ENCODE data around the gene PRKN. TPM values are rescaled to one million over a fixed set of nuclear protein-coding genes. Genes with fewer than 3 reads are reported as not detected.

PRKN gene
- total RNA-seq, 4 donors from 2014 or later, result 5.2 to 121 (median 6.9) TPM

DNA sequence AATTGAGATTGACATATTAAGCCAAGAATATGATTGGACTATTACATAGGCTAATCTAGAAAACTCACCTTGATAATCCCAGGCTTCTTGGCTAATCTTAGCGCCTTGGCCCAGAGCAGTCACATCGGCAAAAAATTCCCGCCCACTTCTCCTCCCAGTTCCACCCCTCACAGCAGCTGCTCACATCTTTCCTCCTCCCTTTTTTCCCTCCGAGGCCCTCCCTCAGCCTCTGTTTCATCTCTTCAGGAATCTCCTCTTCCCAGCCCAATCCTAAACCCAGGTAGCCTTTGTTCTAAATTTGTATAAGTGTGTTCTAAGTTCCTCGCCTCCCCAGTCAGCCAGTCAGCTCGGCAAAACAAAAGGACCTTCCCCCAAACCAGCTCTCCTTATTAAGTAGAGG lies 184.3 kb downstream of the PRKN start:
- Histone ChIP-seq H3K4me3 (replicated peaks in 1 of 3) (no peak overlapping the region), H3K27me3 (no peaks in the 10 kb centered on the region), H3K9me3 (no peaks in the 10 kb centered on the region), H3K27ac (no peak overlapping the region), H3K4me1 (no peaks in the 10 kb centered on the region), H3K36me3 (no peaks in the 10 kb centered on the region)
- no peak for DNase-seq
- intact Hi-C loops (cut with DNase I), result no loop called here
- no peak for TF ChIP-seq POLR2A (IDR thresholded peaks at IDR 0.05)
- 76 to 84% methylated on average over 6 of the region's 6 CpGs for WGBS, 2 donors

DNA sequence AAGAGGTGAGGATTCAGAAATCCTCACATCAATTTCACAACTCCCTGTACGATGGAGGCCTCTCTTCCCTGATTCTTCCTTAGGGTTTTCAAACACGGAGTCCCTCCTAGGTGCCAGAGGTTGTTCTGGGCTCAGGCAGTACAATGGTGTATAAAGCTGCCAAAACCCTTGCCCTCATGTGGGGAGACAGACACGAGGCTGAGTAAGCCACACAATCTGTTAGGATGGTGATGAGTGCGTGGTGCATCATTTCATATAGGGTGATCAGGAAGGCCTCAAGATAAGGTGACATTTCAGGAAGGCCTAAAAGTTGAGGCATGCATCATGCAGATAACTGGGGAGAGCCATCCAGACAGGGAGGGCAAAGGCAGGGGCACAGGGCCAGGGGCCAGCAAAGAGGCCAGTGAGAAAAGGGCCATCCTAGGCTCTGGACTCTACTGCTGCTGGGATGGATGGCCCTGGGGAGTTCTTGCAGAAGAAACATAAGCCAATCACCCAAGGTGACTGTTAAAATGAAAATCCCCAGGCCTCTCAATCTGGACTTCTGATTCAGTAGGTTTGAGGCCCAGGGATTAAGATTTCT lies 186.5 kb downstream of the PRKN start:
- 89 to 94% methylated on average over 4 of the region's 4 CpGs for WGBS, 2 donors

DNA sequence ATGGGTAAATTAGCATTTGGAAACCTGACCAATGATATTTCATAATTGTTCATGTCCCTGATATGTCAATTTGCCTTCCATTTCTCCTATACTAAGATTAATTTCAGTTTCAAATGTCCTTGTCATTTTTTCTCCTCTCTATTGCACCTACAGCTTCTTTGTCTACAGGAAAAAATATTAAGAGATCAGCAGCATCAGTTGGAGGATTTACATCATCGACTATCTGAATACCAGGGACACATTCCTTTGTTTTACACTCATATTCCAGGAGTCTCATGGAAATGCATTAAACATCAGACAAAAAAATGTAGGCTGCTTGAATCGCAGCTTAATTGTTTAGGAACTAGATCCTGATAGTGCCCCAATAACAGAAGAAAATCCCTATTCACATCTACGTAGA lies 188.2 kb downstream of the PRKN start:
- Histone ChIP-seq H3K27ac (no peak overlapping the region), H3K9me3 (no peaks in the 10 kb centered on the region), H3K4me1 (no peaks in the 10 kb centered on the region), H3K4me3 (replicated peaks in 1 of 3) (no peak overlapping the region), H3K27me3 (no peaks in the 10 kb centered on the region), H3K36me3 (no peaks in the 10 kb centered on the region)
- TF ChIP-seq, protein P1, sequence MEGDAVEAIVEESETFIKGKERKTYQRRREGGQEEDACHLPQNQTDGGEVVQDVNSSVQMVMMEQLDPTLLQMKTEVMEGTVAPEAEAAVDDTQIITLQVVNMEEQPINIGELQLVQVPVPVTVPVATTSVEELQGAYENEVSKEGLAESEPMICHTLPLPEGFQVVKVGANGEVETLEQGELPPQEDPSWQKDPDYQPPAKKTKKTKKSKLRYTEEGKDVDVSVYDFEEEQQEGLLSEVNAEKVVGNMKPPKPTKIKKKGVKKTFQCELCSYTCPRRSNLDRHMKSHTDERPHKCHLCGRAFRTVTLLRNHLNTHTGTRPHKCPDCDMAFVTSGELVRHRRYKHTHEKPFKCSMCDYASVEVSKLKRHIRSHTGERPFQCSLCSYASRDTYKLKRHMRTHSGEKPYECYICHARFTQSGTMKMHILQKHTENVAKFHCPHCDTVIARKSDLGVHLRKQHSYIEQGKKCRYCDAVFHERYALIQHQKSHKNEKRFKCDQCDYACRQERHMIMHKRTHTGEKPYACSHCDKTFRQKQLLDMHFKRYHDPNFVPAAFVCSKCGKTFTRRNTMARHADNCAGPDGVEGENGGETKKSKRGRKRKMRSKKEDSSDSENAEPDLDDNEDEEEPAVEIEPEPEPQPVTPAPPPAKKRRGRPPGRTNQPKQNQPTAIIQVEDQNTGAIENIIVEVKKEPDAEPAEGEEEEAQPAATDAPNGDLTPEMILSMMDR (IDR thresholded peaks at IDR 0.05), result no peak
- no peak for TF ChIP-seq POLR2A (IDR thresholded peaks at IDR 0.05)
- 85 to 86% methylated on average over 3 of the region's 3 CpGs for WGBS, 2 donors
- no peak for DNase-seq
- intact Hi-C loops (cut with DNase I), result no loop called here

More for the DNA sequence above, 186.5 kb downstream of the PRKN start:
- H3K9me3 ChIP-seq, result no peaks in the 10 kb centered on the region
- intact Hi-C loops (cut with DNase I), result no loop called here
- H3K4me1 ChIP-seq, result no peaks in the 10 kb centered on the region
- H3K36me3 ChIP-seq, result no peaks in the 10 kb centered on the region
- DNase-seq, result no peak
- H3K27ac ChIP-seq, result no peak overlapping the region
- TF ChIP-seq POLR2A (IDR thresholded peaks at IDR 0.05), result no peak
- TF ChIP-seq, protein P1 (IDR thresholded peaks at IDR 0.05), result no peak
- H3K27me3 ChIP-seq, result no peaks in the 10 kb centered on the region
- no peak overlapping the region for H3K4me3 ChIP-seq (replicated peaks in 1 of 3)

DNA sequence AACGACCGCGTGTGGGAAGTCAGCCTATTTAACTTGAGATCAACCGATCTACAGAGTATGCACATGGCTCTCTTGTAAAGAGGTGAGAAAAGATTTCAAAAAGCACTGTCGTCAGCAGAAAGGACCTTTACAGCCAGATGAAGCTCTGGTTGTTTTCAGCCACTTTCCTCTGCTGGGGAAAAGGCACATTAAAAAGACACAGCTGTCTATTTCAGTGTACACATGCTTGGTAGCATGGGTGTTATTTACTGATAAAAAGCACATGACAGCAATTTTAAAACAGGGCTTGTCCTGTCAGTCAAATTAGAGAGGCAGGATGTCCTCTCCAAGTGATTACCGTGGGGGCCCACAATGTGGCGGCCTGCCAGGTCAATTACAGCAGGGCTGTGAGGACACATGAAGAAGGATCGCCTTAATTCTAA lies 188.9 kb downstream of the PRKN start:
- DNase-seq, result no peak
- no peaks in the 10 kb centered on the region for H3K4me1 ChIP-seq
- 57 to 58% methylated on average over 8 of the region's 8 CpGs for WGBS, 2 donors
- no peak overlapping the region for H3K4me3 ChIP-seq (replicated peaks in 1 of 3)
- H3K36me3 ChIP-seq, result no peaks in the 10 kb centered on the region
- H3K9me3 ChIP-seq, result no peaks in the 10 kb centered on the region
- intact Hi-C loops (cut with DNase I), result no loop called here
- TF ChIP-seq POLR2A (IDR thresholded peaks at IDR 0.05), result no peak
- TF ChIP-seq, protein P1 (IDR thresholded peaks at IDR 0.05), result no peak
- H3K27me3 ChIP-seq, result no peaks in the 10 kb centered on the region
- H3K27ac ChIP-seq, result no peak overlapping the region

DNA sequence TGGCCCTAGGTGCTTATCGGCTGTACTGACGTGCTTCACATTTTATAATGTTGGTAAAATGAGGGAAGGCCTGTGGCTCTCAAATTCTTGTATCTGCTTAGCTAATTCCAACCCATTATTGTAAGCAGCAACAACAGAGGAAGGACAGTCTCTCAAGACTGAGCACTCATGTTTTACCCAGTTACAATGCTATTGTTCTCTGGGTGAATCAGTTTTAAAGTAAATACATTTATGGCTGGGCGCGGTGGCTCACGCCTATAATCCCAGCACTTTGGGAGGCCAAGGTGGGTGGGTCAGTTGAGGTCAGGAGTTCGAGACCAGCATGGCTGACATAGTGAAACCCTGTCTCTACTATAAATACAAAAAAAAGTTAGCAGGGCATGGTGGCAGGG lies 194.6 kb downstream of the PRKN start:
- DNase-seq, result no peak
- WGBS, 2 donors, result 91 to 93% methylated on average over 6 of the region's 6 CpGs
- intact Hi-C loops (cut with DNase I), result no loop called here
- H3K36me3 ChIP-seq, result no peaks in the 10 kb centered on the region
- no peaks in the 10 kb centered on the region for H3K9me3 ChIP-seq
- H3K4me3 ChIP-seq (replicated peaks in 1 of 3), result no peak overlapping the region
- no peak for TF ChIP-seq POLR2A (IDR thresholded peaks at IDR 0.05)
- TF ChIP-seq, protein P1 (IDR thresholded peaks at IDR 0.05), result no peak
- H3K27ac ChIP-seq, result no peak overlapping the region
- H3K27me3 ChIP-seq, result no peaks in the 10 kb centered on the region
- H3K4me1 ChIP-seq, result no peaks in the 10 kb centered on the region

All from thyroid gland (tissue), 4 donors.